Thoracic aorta (tissue), 2 donors: ENCODE data around the gene SGPL1. TPM values are rescaled to one million over a fixed set of nuclear protein-coding genes. Genes with fewer than 3 reads are reported as not detected.

Experiments
- ATAC-seq: fragments of 150-250 bp; one replicate; pipeline ENCODE4 v1.8.0; 2017; ENCODE audit warnings: low read depth; ENCODE audit not compliant: insufficient number of reproducible peaks, low FRiP score
- DNase-seq: peaks from one replicate; pipeline ENCODE4 v3.0.0-alpha.2; 2020; ENCODE audit warnings: low spot score
- H3K27ac ChIP-seq, 2 donors: fragments of 200-600 bp; sonication (generic); 1 replicate in 1 of 2; 2 replicates in 1 of 2; pipeline ENCODE4 v1.5.1; 2016; ENCODE audit warnings: mild to moderate bottlenecking in 2 of 2, moderate library complexity in 2 of 2
- H3K27me3 ChIP-seq: fragments of 200-600 bp; sonication (generic); replicated peaks from 2 replicates; pipeline ENCODE4 v1.6.0; 2016; ENCODE audit warnings: mild to moderate bottlenecking; ENCODE audit not compliant: insufficient read depth
- H3K36me3 ChIP-seq: fragments of 200-600 bp; sonication (generic); one replicate; pipeline ENCODE4 v1.5.1; 2016
- H3K4me1 ChIP-seq, 2 donors: fragments of 200-600 bp; sonication (generic); 1 replicate in 1 of 2; 2 replicates in 1 of 2; pipeline versions ENCODE4 v1.5.1 to v1.6.0; 2016; ENCODE audit warnings: low read depth in 2 of 2, mild to moderate bottlenecking in 1 of 2; ENCODE audit not compliant: control insufficient read depth in 1 of 2
- H3K4me3 ChIP-seq: fragments of 200-600 bp; sonication (generic); 2 replicates; pipeline ENCODE4 v1.5.1; 2016; ENCODE audit warnings: mild to moderate bottlenecking
- H3K9me3 ChIP-seq: fragments of 200-600 bp; sonication (generic); 2 replicates; pipeline ENCODE4 v1.5.1; 2016
- total RNA-seq, 2 donors: library from RNA; depleted of rRNA; stranded (reverse); fragments of >200 nt; gene quantifications; one replicate each; pipeline versions ENCODE4 v1.1.0 to v1.2.3, GENCODE V29; 2016
- TF ChIP-seq, protein P1 (sequence below): fragments of 200-600 bp; sonication (generic); IDR thresholded peaks from one replicate; pipeline ENCODE4 v1.5.1; 2019; ENCODE audit warnings: antibody characterized with exemption

Gene SGPL1
- total RNA-seq, 2 donors from 2014 or later, result 15.0 to 26.0 TPM

GRCh38 chr10:70801854-70802253 is 13.9 kb upstream of the SGPL1 start:
- TF ChIP-seq, protein P1, sequence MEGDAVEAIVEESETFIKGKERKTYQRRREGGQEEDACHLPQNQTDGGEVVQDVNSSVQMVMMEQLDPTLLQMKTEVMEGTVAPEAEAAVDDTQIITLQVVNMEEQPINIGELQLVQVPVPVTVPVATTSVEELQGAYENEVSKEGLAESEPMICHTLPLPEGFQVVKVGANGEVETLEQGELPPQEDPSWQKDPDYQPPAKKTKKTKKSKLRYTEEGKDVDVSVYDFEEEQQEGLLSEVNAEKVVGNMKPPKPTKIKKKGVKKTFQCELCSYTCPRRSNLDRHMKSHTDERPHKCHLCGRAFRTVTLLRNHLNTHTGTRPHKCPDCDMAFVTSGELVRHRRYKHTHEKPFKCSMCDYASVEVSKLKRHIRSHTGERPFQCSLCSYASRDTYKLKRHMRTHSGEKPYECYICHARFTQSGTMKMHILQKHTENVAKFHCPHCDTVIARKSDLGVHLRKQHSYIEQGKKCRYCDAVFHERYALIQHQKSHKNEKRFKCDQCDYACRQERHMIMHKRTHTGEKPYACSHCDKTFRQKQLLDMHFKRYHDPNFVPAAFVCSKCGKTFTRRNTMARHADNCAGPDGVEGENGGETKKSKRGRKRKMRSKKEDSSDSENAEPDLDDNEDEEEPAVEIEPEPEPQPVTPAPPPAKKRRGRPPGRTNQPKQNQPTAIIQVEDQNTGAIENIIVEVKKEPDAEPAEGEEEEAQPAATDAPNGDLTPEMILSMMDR, result no peak
- H3K27me3 ChIP-seq, result no peaks in the 10 kb centered on the region
- no peaks in the 10 kb centered on the region for H3K36me3 ChIP-seq
- H3K27ac ChIP-seq, result no peak overlapping the region
- H3K9me3 ChIP-seq, result no peaks in the 10 kb centered on the region
- DNase-seq (no peak), ATAC-seq (no peak)
- H3K4me3 ChIP-seq, result no peak overlapping the region
- H3K4me1 ChIP-seq, result no peaks in the 10 kb centered on the region

- TF ChIP-seq, protein P1, result no peak
- H3K4me3 ChIP-seq, result no peak overlapping the region
- H3K9me3 ChIP-seq, result no peaks in the 10 kb centered on the region
- DNase-seq (no peak), ATAC-seq (no peak)
- no peaks in the 10 kb centered on the region for H3K27me3 ChIP-seq
- H3K27ac ChIP-seq, result no peak overlapping the region
- no peaks in the 10 kb centered on the region for H3K36me3 ChIP-seq
- H3K4me1 ChIP-seq, result no peaks in the 10 kb centered on the region
Observed at GRCh38 chr10:70803775-70804420, 11.8 kb upstream of the SGPL1 start.

DNA sequence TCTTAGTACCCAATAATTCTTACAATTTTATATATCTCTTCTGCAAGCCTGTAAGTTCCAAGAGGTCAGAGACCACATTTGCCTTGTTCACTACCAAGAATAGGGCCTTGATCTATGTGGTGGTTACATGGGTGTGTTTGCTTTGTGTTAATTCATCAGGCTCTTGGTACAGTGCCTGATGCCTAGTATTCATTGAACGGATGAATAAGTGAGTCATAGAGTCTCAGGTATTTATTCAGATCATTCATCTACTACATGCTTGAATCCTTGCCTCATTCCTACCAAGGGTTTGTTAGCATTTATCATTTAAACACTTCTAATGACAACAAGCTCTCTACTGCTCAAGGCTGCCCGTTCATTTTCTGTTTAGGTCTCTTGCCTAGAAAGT is 11.3 kb upstream of the SGPL1 start:
- Histone ChIP-seq H3K9me3 (no peaks in the 10 kb centered on the region), H3K4me1 (no peaks in the 10 kb centered on the region), H3K27ac (no peak overlapping the region), H3K36me3 (no peaks in the 10 kb centered on the region), H3K27me3 (no peaks in the 10 kb centered on the region), H3K4me3 (no peak overlapping the region)
- TF ChIP-seq, protein P1, result no peak
- ATAC-seq (no peak), DNase-seq (no peak)

GRCh38 chr10:70805619-70806215 is 10.0 kb upstream of the SGPL1 start:
- H3K4me1 ChIP-seq, result no peaks in the 10 kb centered on the region
- no peak overlapping the region for H3K4me3 ChIP-seq
- H3K27ac ChIP-seq, result no peak overlapping the region
- no peaks in the 10 kb centered on the region for H3K9me3 ChIP-seq
- no peak for ATAC-seq
- no peaks in the 10 kb centered on the region for H3K27me3 ChIP-seq
- TF ChIP-seq, protein P1, result no peak
- no peak for DNase-seq
- H3K36me3 ChIP-seq, result no peaks in the 10 kb centered on the region

DNA sequence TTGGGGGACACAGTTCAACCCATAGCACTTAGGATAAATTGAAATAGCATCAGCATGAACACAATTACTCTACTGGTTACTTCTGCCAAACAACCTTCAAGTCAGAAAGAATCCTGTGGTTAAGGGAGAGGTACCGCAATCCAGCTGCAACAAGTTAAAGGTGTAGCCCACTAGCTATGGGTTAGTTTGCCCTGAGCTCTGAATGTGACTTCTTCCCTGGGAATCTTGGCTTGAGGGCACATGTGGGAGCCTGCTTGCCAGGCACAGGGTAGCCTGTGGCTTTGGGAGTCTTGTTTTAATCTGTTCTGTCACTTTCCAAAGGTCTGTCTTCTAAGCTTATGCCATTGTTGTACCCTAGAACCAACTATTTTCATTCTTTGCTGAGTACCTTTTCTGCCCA is 8.9 kb upstream of the SGPL1 start:
- ATAC-seq (no peak), DNase-seq (no peak)
- Histone ChIP-seq H3K36me3 (no peaks in the 10 kb centered on the region), H3K4me1 (no peaks in the 10 kb centered on the region), H3K27me3 (no peaks in the 10 kb centered on the region), H3K4me3 (no peak overlapping the region), H3K9me3 (no peaks in the 10 kb centered on the region), H3K27ac (no peak overlapping the region)
- TF ChIP-seq, protein P1, result no peak
